HepG2 (cell line): Measurements from ENCODE around the gene SRP68. TPM values are rescaled to one million over a fixed set of nuclear protein-coding genes. Genes with fewer than 3 reads are reported as not detected.

Experiments used
- ATAC-seq: fragments of 200-7000 bp; cut with Tn5 transposase; 3 replicates; pipeline ENCODE4 v1.9.1; 2020; ENCODE audit warnings: mild to moderate bottlenecking, moderate library complexity
- BruUV-seq: library from RNA; stranded (reverse); fragments of 400-500 nt; replicated peaks from 2 replicates; lab custom pipeline; 2021; lab: Mats Ljungman, UMichigan
- CTCF ChIA-PET: fragments of 300-600 bp; formaldehyde crosslinking; extraction: SDS; loops from one replicate; lab custom pipeline; 2021; ENCODE audit warnings: low total read pairs, inconsistent platforms, low intra/inter-chr PET ratio; lab: Yijun Ruan, JAX
- POLR2A ChIA-PET: fragments of 350-600 bp; sonication (Branson Sonifier 250); formaldehyde crosslinking; loops from one replicate; lab custom pipeline; 2020; ENCODE audit warnings: antibody characterized with exemption, inconsistent platforms; lab: Yijun Ruan, JAX
- DNase-seq: peaks from one replicate; pipeline ENCODE4 v3.0.0-alpha.2; 2015; ENCODE audit warnings: low spot score
- FAIRE-seq: peaks from 3 replicates; lab custom pipeline; 2011; peaks lifted over from hg19 to GRCh38; lab: Jason Lieb, UNC
- H2AFZ ChIP-seq: one replicate; pipeline ENCODE4 v1.6.1; 2011; ENCODE audit warnings: low read length, inconsistent platforms
- H3K27ac ChIP-seq: fragments of 300-600 bp; 3 replicates; pipeline ENCODE4 v1.8.0; 2011; ENCODE audit warnings: mixed run types, mild to moderate bottlenecking, mixed read lengths, low read length, inconsistent platforms; ENCODE audit not compliant: insufficient read depth; ENCODE audit errors: extremely low read length
- H3K27me3 ChIP-seq, 2 experiments: fragments of 200-600 bp in 1 of 2; 2 replicates in 1 of 2; 3 replicates in 1 of 2; pipeline versions ENCODE4 v1.6.0 to v1.8.0; 2011; ENCODE audit warnings: low read length in 2 of 2, mild to moderate bottlenecking in 2 of 2, moderate library complexity in 2 of 2, inconsistent platforms in 1 of 2; ENCODE audit not compliant: insufficient read depth in 2 of 2, control insufficient read depth in 1 of 2
- H3K36me3 ChIP-seq, 2 experiments: fragments of 200-600 bp in 1 of 2; replicated peaks in 1 of 2; 2 replicates in 1 of 2; 3 replicates in 1 of 2; pipeline versions ENCODE4 v1.5.1 to v1.8.0; 2011; ENCODE audit warnings: low read length in 2 of 2, inconsistent platforms in 1 of 2; ENCODE audit not compliant: insufficient read depth in 2 of 2, control insufficient read depth in 1 of 2
- H3K4me1 ChIP-seq: 2 replicates; pipeline ENCODE4 v1.5.1; 2012; ENCODE audit warnings: low read length, inconsistent platforms; ENCODE audit not compliant: insufficient read depth
- H3K4me2 ChIP-seq: 2 replicates; pipeline ENCODE4 v1.6.0; 2011; ENCODE audit warnings: low read depth, low read length, inconsistent platforms
- H3K4me3 ChIP-seq, 3 experiments: fragments of 200-600 bp in 1 of 3; sonication (generic), shearing (Covaris generic) in 1 of 3; replicated peaks in 1 of 3; 2 replicates each; pipeline ENCODE4 v1.5.1; 2011 to 2016; ENCODE audit warnings: low read length in 3 of 3, inconsistent platforms in 2 of 3, low read depth in 2 of 3, mild to moderate bottlenecking in 2 of 3, control low read depth in 1 of 3, mixed read lengths in 1 of 3; ENCODE audit not compliant: insufficient read depth in 1 of 3
- H3K79me2 ChIP-seq: one replicate; pipeline ENCODE4 v1.6.1; 2011; ENCODE audit warnings: low read length, inconsistent platforms; ENCODE audit not compliant: insufficient read depth
- H3K9ac ChIP-seq: 2 replicates; pipeline ENCODE4 v1.6.0; 2011; ENCODE audit warnings: mild to moderate bottlenecking, low read depth, low read length, inconsistent platforms; ENCODE audit not compliant: insufficient read depth
- H3K9me3 ChIP-seq: 2 replicates; pipeline ENCODE4 v1.5.1; 2012; ENCODE audit warnings: mild to moderate bottlenecking, low read length
- H4K20me1 ChIP-seq: 2 replicates; pipeline ENCODE4 v1.6.0; 2011; ENCODE audit warnings: inconsistent platforms, mild to moderate bottlenecking, low read length, moderate library complexity; ENCODE audit not compliant: insufficient read depth
- DMAP1 ChIP-seq: IDR thresholded peaks from 2 replicates; pipeline ENCODE4 v1.6.1; 2016
- HMG20B ChIP-seq: conservative IDR thresholded peaks from 2 replicates; pipeline ENCODE4 v1.6.1; 2016; ENCODE audit warnings: missing genetic modification reagents, missing compliant biosample characterization
- MAFK ChIP-seq, 2 experiments: IDR thresholded peaks in 1 of 2; conservative IDR thresholded peaks in 1 of 2; 2 replicates each; pipeline ENCODE4 v1.6.1; 2011; ENCODE audit warnings: improper control_type of control experiment in 2 of 2, low read length in 2 of 2
- POLR2A ChIP-seq, 2 experiments: IDR thresholded peaks; 2 replicates each; pipeline ENCODE4 v1.6.1; 2011; ENCODE audit warnings: low read depth in 2 of 2, low read length in 2 of 2, mild to moderate bottlenecking in 1 of 2, moderate library complexity in 1 of 2; ENCODE audit not compliant: insufficient read depth in 1 of 2
- RBFOX2 ChIP-seq: fragments of 200-400 bp; formaldehyde crosslinking; IDR thresholded peaks from 2 replicates; pipeline ENCODE4 v1.6.1; 2017; ENCODE audit warnings: low read depth, mild to moderate bottlenecking, low read length
- TBX2 ChIP-seq: sonication (generic); formaldehyde crosslinking; IDR thresholded peaks from 2 replicates; pipeline ENCODE4 v1.5.0; 2020; ENCODE audit warnings: missing genetic modification reagents, mild to moderate bottlenecking, borderline replicate concordance
- WGBS: methylation state at CpG from one replicate; pipeline ENCODE4 v1.1.6; 2017; ENCODE audit warnings: low lambda C conversion rate; 5-methylcytosine and 5-hydroxymethylcytosine counted together
- in situ Hi-C: cut with HindIII; loops from 2 replicates; pipeline ENCODE4 v1.10.0; 2017; ENCODE audit warnings: low pct_unique_long_range_greater_than_20kb; ENCODE audit not compliant: extremely low pct_ligation_motif_present
- intact Hi-C: fragments of 100-400 bp; cut with micrococcal nuclease; formaldehyde crosslinking; loops from one replicate; pipeline ENCODE4 v1.10.0; 2022; ENCODE audit not compliant: unreplicated experiment
- polyA plus RNA-seq, 8 experiments: library from polyadenylated mRNA; depleted of rRNA in 3 of 8; stranded (reverse) in 7 of 8; unstranded in 1 of 8; fragments of >200 nt; fragmentation: Illumina TruSeq in 4 of 8; extraction: Trizol in 4 of 8; gene quantifications; 2 replicates each; pipeline versions ENCODE4 v1.2.1 to v1.2.3, GENCODE V29; 2011 to 2016; ENCODE audit warnings: low read depth in 4 of 8, missing spikeins in 1 of 8, mixed read lengths in 1 of 8; ENCODE audit not compliant: insufficient read depth in 1 of 8
- total RNA-seq, 5 experiments: library from RNA; depleted of rRNA; stranded (reverse); fragments of >200 nt; fragmentation: Illumina TruSeq; extraction: Trizol; gene quantifications; 2 replicates each; pipeline ENCODE4 v1.2.3, GENCODE V29; 2016; ENCODE audit warnings: low read depth in 1 of 5

SRP68 gene
- total and polyA plus RNA-seq, 2 of the 13 experiments (the other 11 are each of a cell fraction or from before 2014, with no cell fraction given), result 39.8 to 74.3 TPM

DNA sequence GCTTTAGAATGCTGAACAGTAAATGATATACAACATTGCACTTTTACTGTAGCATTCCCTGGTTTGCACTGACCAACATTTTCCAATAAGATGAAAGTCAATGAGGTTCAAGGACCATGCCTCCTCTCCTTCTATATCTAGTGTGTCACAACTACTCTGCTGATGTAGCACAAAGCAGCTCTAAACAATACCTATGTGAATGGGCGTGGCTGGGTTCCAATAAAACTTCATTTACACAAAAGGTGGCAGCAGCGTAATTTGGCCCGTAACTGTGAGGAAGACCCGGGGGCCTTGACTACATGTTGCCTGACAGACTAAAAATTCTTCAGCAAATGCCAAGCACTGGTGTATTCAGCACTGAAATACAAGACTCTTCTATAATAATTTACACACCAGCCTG, 6.5 kb downstream of the SRP68 start:
- intact Hi-C loops, result no loop called here

GRCh38 chr17:76063875-76064546, 8.3 kb downstream of the SRP68 start:
- CTCF ChIA-PET, result no interaction called here
- H3K4me3 ChIP-seq, result no peak overlapping the region
- H3K27ac ChIP-seq, result no peak overlapping the region
- TF ChIP-seq RBFOX2 (0 out of 2 replicates have a peak, but pooled peaks have one; percentile 16), TBX2 (CRISPR knock-in tag) (no peak)
- TF ChIP-seq, all 625 proteins: peak for 1
- Histone ChIP-seq H3K9me3 (no peaks in the 10 kb centered on the region), H3K36me3 (peaks cover 49 to 89% of the 10 kb centered on the region in 2 experiments), H4K20me1 (no peaks in the 10 kb centered on the region), H3K79me2 (no peaks in the 10 kb centered on the region), H2AFZ (no peak overlapping the region), H3K9ac (no peak overlapping the region), H3K4me1 (no peaks in the 10 kb centered on the region), H3K27me3 (no peaks in the 10 kb centered on the region), H3K4me2 (no peak overlapping the region)
- in situ Hi-C loops (no loop called here), intact Hi-C loops (no loop called here)
- POLR2A ChIA-PET, result interaction anchor here (0.7 to 2.0 kb wide), 2 partner anchors 123 to 168 kb away, joined by 3 to 4 read pairs; partner anchors contain the start of genes FBF1 and TRIM65
- DNase-seq (no peak), ATAC-seq (no peak), FAIRE-seq (no peak)
- no TSS peak for BruUV-seq
- WGBS, result 98% methylated on average over 15 of the region's 15 CpGs

More for the DNA sequence above, 6.5 kb downstream of the SRP68 start:
- peaks cover 43 to 73% of the 10 kb centered on the region in 2 experiments for H3K36me3 ChIP-seq
- ChIA-PET POLR2A (interaction anchor here (0.7 kb wide), 1 partner anchor 71 kb away, joined by 3 read pairs; no protein-coding TSS in a partner anchor), CTCF (no interaction called here)
- TF ChIP-seq POLR2A (IDR thresholded peaks at IDR 0.05; ENCODE audit: insufficient read depth in 1 of 2, low read depth in 2 of 2, low read length in 2 of 2) (0 out of 4 replicates have a peak, but pooled peaks of 1 of the 2 experiments have one; percentile 18), HMG20B (CRISPR knock-in tag) (no peak), DMAP1 (CRISPR knock-in tag) (no peak), MAFK (conservative IDR thresholded peaks at IDR 0.05 in 1 of 2, IDR thresholded peaks at IDR 0.05 in 1 of 2; ENCODE audit: low read length in 2 of 2) (0 out of 4 replicates have a peak, but pooled peaks of 1 of the 2 experiments have one; percentile 17)
- FAIRE-seq, result no peak
- peaks cover 10% of the 10 kb centered on the region for H3K4me1 ChIP-seq
- 96% methylated on average over 4 of the region's 4 CpGs for WGBS
- H4K20me1 ChIP-seq, result 0 out of 2 replicates have a peak, but pooled peaks cover under 1% of the 10 kb centered on the region
- no peak overlapping the region for H3K4me3 ChIP-seq
- no peaks in the 10 kb centered on the region for H3K9me3 ChIP-seq
- no peak overlapping the region for H3K4me2 ChIP-seq
- no peak overlapping the region for H2AFZ ChIP-seq
- peaks cover 10% of the 10 kb centered on the region for H3K79me2 ChIP-seq
- BruUV-seq, result no TSS peak
- no peaks in the 10 kb centered on the region for H3K27me3 ChIP-seq
- in situ Hi-C loops, result no loop called here
- no peak overlapping the region for H3K9ac ChIP-seq
- no peak for DNase-seq
- no peak overlapping the region for H3K27ac ChIP-seq
- ATAC-seq, result no peak
